GM06990 (cell line): ENCODE results near the gene C19orf73.

ENCODE experiments used
- DNase-seq: peaks from one replicate; pipeline ENCODE4 v3.0.0-alpha.2; 2011; ENCODE audit not compliant: insufficient read length; ENCODE audit errors: extremely low read depth
- H3K27me3 ChIP-seq: replicated peaks from 2 replicates; pipeline ENCODE4 v1.6.0; 2011; ENCODE audit warnings: low read length; ENCODE audit not compliant: control insufficient read depth, insufficient read depth
- H3K36me3 ChIP-seq: 2 replicates; pipeline ENCODE4 v1.5.1; 2011; ENCODE audit warnings: low read length; ENCODE audit not compliant: control insufficient read depth, insufficient read depth
- H3K4me3 ChIP-seq: replicated peaks from 2 replicates; pipeline ENCODE4 v1.5.1; 2011; ENCODE audit warnings: low read depth, mild to moderate bottlenecking, control low read depth, low read length
- CTCF ChIP-seq: IDR thresholded peaks from 2 replicates; pipeline ENCODE4 v1.5.1; 2011; ENCODE audit warnings: low read length, control low read depth, mild to moderate bottlenecking, inconsistent platforms; ENCODE audit not compliant: insufficient read depth, poor library complexity, severe bottlenecking

The C19orf73 gene

GRCh38 chr19:49102303-49102702 is 16.6 kb downstream of the C19orf73 start:
- H3K4me3 ChIP-seq, result no peak overlapping the region
- no peaks in the 10 kb centered on the region for H3K27me3 ChIP-seq
- peaks cover 56% of the 10 kb centered on the region for H3K36me3 ChIP-seq
- DNase-seq, result no peak
- TF ChIP-seq CTCF, result no peak

GRCh38 chr19:49101160-49101559 is 17.8 kb downstream of the C19orf73 start:
- no peaks in the 10 kb centered on the region for H3K27me3 ChIP-seq
- H3K4me3 ChIP-seq, result no peak overlapping the region
- TF ChIP-seq CTCF, result no peak
- peaks cover 47% of the 10 kb centered on the region for H3K36me3 ChIP-seq
- no peak for DNase-seq

GRCh38 chr19:49098795-49099194 is 20.1 kb downstream of the C19orf73 start:
- Histone ChIP-seq H3K27me3 (no peaks in the 10 kb centered on the region), H3K36me3 (peaks cover 42% of the 10 kb centered on the region), H3K4me3 (no peak overlapping the region)
- TF ChIP-seq CTCF, result no peak
- no peak for DNase-seq

GRCh38 chr19:49097453-49098288 is 21.3 kb downstream of the C19orf73 start:
- no peak for DNase-seq
- TF ChIP-seq CTCF, result peak; percentile 99
- Histone ChIP-seq H3K27me3 (no peaks in the 10 kb centered on the region), H3K4me3 (no peak overlapping the region), H3K36me3 (peaks cover 32% of the 10 kb centered on the region)

- Histone ChIP-seq H3K36me3 (peaks cover 36% of the 10 kb centered on the region), H3K4me3 (no peak overlapping the region), H3K27me3 (no peaks in the 10 kb centered on the region)
- no peak for DNase-seq
- TF ChIP-seq CTCF, result no peak
Measured at GRCh38 chr19:49094505-49095482, 24.1 kb downstream of the C19orf73 start.
